Raji (cell line): ENCODE data around the gene PEX14.

ENCODE experiments used
- POLR2A ChIP-seq: IDR thresholded peaks from 2 replicates; pipeline ENCODE4 v1.6.1; 2011; ENCODE audit warnings: low read depth, low read length, control low read depth; ENCODE audit not compliant: insufficient read depth

Gene PEX14

GRCh38 chr1:10539411-10540043, 64.8 kb downstream of the PEX14 start:
- no peak for TF ChIP-seq POLR2A

- no peak for TF ChIP-seq POLR2A
These were observed 65.7 kb downstream of the PEX14 start for GRCh38 chr1:10540277-10541005.

GRCh38 chr1:10541286-10541685, 66.5 kb downstream of the PEX14 start:
- TF ChIP-seq POLR2A = no peak

GRCh38 chr1:10544239-10544638, 69.5 kb downstream of the PEX14 start:
- TF ChIP-seq POLR2A = no peak

GRCh38 chr1:10546896-10547295, 72.1 kb downstream of the PEX14 start:
- no peak for TF ChIP-seq POLR2A

GRCh38 chr1:10549904-10550664, 75.3 kb downstream of the PEX14 start:
- no peak for TF ChIP-seq POLR2A

- no peak for TF ChIP-seq POLR2A
These were observed 78.4 kb downstream of the PEX14 start for GRCh38 chr1:10553118-10553517.

- no peak for TF ChIP-seq POLR2A
These were observed 81.1 kb downstream of the PEX14 start for GRCh38 chr1:10555635-10556429.

- no peak for TF ChIP-seq POLR2A
These were observed 81.8 kb downstream of the PEX14 start for GRCh38 chr1:10556430-10557005.

- TF ChIP-seq POLR2A = no peak
These were observed 83.0 kb downstream of the PEX14 start for GRCh38 chr1:10557714-10558113.

GRCh38 chr1:10559386-10559785, 84.6 kb downstream of the PEX14 start:
- no peak for TF ChIP-seq POLR2A

GRCh38 chr1:10561497-10561896, 86.7 kb downstream of the PEX14 start:
- TF ChIP-seq POLR2A = no peak

GRCh38 chr1:10561955-10562354, 87.2 kb downstream of the PEX14 start:
- no peak for TF ChIP-seq POLR2A

- no peak for TF ChIP-seq POLR2A
These were observed 89.3 kb downstream of the PEX14 start for GRCh38 chr1:10564063-10564462.

GRCh38 chr1:10569531-10569930, 94.8 kb downstream of the PEX14 start:
- TF ChIP-seq POLR2A = no peak
